T-helper 2 cell treated with Interferon-gamma antibody and Interleukin-4, amounts not matched to agents 100 ng/mL and 5 ng/mL, for 36 hours (primary cell): Measurements from ENCODE around the gene RNF214. TPM values are rescaled to one million over a fixed set of nuclear protein-coding genes. Genes with fewer than 3 reads are reported as not detected.

ENCODE experiments used
- intact Hi-C: fragments of 100-400 bp; cut with micrococcal nuclease; formaldehyde crosslinking; loops from one replicate; pipeline ENCODE4 v1.15.1; 2023
- total RNA-seq: library from RNA; stranded (reverse); gene quantifications from 2 replicates; pipeline ENCODE4 v1.2.3, GENCODE V29; 2022

RNF214 gene
- total RNA-seq, 1 donor from 2014 or later: 21.5 TPM

DNA sequence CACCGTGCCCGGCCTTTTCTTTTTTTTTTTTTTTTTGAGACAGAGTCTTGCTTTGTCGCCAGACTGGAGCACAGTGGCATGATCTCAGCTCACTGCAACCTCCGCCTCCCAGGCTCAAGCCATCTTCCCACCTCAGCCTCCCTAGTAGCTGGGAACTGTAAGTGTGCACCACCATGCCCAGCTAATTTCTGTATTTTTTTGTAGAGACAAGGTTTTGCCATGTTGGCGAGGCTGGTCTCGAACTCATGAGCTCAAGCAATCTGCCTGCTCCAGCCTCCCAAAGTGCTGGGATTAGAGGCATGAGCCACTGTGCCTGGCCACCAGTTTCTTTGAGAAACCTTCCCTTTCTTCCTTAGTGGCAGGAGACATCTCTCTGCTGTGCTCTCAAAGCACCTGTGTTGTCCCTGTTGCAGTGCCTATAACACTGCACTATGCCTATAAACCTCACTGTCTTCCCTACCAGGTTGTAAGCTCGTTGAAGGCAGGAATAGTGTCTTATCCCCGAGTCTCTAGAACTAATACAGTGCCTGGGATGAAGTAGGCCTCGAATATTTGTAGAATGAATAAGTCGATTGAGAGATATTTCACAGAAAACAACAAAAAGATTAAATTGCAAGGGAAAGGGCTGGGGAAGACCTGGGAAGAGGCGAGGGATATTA lies 19.6 kb upstream of the RNF214 start:
- intact Hi-C loops: no loop called here

DNA sequence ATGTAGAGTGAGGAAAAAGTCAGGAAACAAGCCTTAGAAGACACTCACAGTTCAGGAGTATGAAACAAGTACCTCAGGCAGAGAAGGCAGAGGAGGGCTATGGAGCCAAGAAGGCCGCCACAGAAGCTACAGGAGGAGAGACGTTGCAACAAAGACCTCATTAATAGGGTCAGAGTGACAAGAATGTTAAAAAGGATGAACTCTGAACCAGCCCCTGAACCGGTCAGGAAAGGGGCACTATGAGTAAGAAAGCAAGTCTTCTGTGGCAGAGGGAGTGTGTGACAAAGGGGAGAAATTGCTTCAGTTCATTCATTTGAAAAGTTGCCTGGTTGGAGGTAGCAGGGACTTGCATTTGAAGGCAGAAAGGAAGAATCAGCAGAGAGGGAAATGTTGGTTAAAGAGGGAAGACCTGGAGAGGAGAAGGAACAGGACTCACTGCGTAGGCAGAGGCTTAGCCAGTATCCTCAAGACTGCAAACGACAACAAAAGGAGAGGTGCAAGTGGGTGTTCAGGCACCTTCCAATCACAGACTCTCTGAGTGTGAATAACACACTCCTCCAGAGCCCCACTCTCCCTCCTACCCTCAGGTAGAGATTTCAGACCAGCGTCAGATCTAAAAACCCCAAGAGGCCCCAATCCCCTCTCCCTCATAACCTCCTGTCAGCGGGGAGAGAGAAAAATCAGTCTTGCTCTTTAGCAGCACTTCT lies 17.9 kb upstream of the RNF214 start:
- intact Hi-C loops: no loop called here

DNA sequence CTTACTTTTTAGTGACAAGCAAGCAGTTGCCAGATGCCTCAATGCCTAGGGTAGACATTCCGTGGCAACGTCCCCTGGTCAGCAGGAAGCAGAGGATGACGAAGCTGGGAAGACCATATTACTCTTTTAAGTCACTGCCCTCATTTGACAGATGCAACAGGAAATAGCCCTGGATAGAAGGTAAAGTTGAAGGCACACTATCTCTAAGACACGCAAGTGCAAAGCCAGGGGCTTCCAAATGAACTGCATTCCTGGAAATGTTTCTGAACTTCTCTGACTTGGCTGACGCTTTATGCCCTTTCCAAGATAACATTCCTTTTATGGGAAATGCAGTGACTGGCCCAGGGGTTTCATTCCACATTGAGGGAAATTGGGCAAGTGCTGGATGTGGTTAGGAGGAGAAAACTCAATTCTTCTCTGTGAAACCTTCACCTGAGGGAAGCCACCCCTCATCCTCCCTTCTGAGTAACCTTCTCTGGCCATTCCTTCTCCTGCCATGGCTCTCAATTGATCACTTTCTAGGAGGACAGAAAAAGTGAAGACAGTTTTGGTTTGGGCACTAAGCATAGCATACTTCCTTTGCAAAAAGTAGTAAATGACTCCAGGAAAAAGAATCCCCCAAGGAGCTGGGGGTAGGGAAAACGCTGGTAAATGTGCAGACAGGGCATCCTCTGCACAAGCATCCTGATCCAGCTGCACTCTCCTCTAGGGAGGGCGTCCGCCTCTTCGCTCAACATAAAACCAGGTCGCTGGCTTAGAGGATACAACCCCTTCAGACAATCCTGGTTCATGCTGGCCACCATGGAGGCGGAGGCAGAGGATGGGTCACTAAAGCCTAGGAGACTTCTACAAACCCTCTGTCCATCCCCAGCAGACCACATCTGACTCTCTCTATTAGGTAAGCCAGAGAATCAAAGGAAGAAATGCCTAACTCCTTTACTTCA lies 15.1 kb upstream of the RNF214 start:
- intact Hi-C loops: no loop called here

DNA sequence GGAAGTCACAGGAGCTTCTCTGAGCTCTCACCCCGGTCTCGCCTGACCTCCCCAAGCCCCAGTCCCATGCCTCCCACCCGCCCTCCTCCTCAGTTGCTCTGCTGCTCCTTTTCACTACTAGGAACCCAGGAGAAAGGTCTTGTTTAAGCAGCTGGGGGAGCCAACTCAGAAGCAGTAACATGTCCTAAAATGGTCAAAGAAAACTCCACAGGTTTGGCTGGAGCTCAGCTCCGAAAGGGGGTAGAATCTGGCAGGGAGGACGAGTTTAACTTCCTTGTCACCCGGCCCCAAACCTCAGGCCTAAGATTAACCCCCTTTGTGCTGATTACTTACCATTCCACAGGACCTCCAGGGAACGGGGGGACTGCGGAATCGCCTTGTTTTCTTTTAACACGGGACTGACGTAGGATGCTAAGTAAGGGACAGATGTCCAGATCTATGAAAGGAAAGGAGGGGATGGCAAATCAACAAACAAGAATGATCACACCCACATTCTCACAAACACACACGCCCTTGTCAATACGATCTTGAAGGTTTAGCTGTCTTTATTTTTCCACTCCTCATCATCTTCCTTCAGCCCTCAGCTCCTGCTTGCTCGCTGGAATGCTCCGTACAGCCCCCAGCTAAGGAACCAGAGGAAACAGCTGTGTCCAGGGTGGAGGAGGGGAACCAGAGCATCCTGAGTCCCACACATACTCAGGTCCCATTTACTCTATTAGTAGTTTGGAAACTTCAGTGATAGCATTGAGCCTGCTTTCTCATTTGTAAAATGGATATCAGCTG lies 14.1 kb upstream of the RNF214 start:
- intact Hi-C loops: no loop called here

DNA sequence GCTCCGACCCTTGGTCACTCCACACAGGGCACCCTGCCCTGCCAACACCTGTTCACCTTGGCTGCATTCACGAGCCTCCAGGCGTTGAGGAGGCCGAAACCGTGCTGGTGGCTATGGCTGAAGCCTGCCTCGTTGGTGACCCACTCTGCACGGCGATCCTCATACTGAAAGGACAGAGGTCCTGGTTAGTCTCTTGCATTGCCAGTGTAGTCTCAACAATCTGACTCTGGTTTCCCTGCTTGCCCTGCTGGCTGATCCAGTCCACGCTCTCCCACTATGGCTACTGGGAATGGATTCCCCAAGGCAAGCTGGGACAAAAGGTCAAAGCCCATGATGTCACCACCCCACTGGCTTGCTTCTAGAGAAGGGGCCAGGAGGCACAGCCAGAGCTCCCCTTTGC lies 13.5 kb upstream of the RNF214 start:
- intact Hi-C loops: no loop called here

DNA sequence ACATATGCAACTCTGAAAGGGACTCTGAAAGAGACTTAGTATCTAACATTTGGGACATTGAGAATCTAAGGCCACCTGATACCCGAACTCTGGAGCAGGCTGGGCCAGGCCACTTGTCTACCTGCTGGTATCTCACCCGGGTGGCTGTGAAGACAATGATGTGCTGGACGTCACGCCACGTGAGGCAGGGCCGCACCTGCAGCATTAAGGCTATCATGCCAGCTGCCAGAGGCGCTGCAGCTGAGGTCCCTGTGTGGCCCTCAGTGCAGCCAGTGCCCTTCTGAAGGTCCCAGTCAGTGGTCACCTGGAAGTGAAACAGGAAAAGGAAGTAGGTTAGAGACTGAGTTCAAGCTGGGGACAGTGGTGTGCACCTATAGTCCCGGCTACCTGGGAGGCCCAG lies 13.0 kb upstream of the RNF214 start:
- intact Hi-C loops: no loop called here

DNA sequence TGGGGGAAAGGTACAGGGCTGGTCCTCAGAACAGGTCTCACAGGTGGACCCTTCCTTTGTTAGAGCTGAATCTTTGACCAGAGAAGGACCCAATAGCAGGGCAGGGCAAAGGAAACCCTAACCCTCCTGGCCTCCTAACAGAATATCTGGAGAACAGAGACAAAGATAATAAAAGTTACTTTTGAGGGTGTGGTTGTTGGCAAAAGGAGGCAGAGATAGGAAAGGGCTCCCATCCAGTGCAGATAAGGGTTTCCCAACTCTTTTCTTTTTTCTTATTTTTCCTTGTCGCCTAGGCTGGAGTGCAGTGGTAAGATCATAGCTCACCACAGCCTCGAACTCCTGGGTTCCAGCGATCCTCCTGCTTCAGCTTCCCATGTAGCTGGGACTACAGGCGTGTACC lies 12.5 kb upstream of the RNF214 start:
- intact Hi-C loops: no loop called here

DNA sequence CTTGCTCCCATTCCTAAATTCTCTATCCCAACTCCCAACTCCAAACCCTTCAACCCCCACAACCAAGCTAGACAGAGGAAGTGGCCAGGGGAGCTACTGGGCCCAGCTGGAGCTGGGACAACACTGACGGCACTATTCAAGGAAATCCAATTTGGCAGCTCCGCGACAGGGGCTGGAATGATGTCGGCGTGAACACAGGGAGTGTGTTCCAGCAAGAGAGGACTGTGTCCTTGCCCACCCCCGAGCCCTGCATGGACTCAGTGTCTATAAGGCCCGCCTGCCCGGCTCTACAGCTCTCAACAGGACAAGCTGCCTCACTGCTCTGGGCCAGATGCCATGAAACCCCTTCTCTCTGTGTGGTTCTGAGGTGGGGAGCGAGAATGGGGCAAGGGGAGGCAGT lies 11.9 kb upstream of the RNF214 start:
- intact Hi-C loops: no loop called here

DNA sequence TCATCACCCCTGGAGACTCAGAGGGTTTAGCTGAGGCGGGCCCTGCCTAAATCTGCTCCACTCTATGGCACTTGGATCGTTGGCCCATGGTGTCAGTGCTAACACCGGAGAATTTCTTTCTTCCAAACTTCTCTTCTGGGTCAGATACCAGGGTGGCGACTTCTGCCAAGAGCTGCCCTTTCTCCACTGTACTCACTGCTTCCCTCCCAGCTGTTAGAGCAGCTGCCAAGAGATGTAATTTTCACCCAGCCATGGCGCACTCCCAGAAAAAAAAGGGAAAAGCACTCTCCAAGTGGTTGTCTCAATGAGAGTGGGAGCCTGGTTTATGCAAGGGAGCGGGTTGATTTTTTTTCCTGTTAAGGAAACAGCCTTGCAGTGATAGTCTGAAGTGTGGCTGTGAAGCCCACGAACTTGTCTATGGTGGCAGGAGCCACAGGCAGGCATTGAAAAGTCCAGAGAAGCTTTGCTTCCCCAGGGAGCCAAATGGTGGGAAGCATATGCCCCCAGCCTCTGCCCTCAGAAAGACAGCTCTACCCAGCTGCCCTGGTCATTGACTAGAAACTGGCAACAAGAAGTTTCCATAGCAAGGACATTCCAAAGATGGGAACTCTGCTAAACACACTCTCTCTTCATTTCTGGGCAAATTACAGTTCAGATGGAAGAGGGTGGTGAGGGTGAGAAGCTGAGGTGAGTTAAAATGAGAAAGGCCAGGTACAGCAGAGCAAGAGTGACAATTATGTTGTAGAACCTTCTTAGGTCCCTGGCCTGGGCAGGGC lies 11.3 kb upstream of the RNF214 start:
- intact Hi-C loops: no loop called here

DNA sequence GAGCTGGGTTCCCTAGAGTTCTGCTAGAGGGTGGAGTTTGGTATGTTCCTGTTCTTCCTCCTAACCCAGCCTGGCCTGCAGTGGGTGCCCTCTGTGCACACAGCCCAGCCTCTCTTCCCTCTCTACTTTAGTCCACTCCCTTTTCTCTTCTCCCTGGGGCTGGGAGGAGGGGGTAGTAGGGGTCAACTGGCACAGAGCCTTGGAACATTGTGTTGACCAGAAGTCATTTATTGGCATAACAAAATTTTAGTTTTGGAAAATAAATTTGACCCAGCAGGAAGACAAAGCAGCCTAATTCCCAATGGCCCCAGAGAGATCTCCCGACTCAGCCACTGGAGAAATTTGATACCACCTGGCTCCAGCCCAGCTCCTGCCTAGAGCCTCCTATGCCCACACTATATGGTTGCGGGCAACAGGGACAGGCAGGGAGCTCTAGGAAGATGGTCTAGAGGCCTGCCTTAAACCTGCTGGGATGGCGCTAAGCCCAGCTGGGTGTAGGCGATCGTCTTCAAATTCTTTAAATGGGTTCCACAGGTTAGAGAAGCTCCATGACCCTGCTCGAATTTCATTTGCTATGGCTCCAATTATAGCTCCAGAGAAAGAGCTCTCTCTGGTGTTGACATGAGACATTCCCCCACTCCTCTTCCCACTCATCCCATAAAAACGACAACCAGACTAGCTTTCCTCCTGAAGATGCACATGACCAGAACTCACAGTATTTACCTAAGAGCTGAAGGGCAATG lies 10.5 kb upstream of the RNF214 start:
- intact Hi-C loops: no loop called here

DNA sequence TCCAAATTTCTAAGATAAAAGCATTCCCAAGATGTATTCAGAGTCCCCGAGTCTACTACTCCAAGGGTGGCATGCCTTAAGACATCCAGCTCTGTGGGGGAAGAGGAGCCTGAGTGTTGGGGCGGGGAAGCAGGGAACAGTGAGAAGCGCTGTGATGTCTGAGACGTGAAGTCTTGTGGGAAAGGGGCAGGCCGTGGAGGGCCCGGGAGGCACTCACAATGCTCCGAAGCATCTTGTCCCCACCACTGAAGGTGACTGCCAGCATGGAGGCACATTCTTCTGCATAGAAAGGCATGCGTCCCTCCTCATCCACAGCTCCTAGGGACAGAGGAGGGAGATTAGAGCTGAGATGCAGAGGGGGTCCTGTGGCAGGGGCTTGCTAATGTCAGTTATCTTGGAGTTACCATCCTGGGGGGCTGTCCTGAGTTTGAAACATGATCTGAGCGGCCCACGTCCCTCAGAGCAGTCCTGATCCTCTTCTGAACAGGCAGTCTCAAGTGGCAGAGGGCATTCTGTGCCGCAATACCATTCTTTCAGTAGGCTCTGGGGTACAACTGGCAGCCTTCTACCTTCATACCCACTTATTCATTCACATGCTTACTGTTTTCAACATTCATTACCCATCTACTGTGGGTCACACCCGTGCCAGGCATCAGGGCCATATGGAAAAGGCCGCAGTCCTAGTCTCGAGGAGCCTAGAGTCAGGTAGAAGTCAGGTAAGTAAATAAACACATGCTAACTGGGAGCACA lies 9.3 kb upstream of the RNF214 start:
- intact Hi-C loops: no loop called here

DNA sequence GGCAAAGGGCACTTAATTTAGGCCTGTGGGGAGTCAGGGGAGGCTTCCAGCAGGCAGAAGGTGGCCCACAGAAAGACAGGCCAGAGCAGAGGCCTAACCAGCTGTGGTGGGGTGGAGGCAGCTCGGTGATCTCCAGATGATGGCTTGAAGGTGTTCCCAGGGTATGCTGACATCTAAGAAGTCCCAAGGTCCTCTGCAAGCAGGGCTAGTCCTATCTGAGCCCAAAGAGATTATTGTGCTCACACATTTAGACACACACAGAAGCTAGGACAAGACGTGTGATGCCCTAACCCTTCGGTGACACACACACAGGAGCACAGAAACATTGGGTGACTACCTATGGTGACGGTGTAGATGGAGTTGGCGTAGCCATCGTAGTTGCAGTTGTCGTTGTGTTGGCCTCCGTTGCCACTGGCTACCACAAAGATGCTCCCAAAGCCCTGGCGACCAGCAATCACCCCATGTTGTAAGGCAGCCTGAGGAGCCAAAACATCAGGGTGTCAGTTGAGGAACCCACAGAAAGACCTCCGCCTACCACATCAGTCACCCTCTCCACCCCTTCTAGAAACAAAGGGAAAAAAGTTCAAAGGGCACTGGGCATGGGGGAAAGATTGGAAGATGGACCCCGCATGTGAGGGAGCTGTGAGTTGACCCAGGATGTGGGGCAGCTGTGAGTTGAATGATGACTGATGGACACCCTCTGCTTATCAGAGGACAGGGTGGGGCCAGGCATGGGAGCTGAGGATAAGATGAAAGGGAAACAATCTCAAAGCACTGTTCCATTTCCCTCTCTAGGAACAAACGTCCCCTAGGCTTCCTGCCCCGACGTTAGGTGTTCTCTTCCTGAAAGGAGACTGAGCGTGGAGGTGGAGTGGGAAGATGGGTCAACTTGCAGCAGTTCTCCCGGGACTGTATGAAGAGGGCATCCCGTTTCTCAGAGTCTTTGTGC lies 8.5 kb upstream of the RNF214 start:
- intact Hi-C loops: no loop called here

DNA sequence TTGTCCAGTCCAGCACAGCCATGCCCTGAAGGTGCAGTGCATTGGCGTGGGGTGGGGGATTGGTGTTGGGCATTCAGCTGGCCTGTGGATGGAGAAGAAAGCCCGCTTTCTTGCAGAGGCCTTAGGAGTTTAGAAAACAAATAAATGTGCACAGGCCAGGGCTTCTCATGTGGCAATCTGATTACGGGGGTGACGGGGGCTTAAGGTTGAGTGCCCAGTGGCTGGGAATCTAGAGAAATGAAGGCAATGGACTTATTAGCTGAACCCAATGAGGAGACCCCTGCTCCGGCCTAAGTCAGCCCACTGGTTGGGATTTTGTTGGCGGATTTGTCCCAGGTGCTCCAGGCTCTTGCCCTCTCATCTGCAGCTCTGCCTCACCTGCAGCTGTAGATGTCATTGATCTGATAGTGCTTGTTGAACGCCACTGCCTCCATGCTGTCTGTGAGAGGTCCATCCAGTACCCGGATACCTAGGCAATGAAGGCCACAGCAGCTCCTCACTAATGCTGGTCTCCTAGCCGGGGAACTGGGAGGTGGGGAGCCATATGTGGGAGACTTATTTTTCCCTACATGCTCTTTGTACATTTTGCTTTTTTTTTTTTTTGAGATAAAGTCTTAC lies 6.8 kb upstream of the RNF214 start:
- intact Hi-C loops: loop anchor here (1.0 kb wide), 3 partner anchors 44 to 345 kb away; no protein-coding TSS in a partner anchor

DNA sequence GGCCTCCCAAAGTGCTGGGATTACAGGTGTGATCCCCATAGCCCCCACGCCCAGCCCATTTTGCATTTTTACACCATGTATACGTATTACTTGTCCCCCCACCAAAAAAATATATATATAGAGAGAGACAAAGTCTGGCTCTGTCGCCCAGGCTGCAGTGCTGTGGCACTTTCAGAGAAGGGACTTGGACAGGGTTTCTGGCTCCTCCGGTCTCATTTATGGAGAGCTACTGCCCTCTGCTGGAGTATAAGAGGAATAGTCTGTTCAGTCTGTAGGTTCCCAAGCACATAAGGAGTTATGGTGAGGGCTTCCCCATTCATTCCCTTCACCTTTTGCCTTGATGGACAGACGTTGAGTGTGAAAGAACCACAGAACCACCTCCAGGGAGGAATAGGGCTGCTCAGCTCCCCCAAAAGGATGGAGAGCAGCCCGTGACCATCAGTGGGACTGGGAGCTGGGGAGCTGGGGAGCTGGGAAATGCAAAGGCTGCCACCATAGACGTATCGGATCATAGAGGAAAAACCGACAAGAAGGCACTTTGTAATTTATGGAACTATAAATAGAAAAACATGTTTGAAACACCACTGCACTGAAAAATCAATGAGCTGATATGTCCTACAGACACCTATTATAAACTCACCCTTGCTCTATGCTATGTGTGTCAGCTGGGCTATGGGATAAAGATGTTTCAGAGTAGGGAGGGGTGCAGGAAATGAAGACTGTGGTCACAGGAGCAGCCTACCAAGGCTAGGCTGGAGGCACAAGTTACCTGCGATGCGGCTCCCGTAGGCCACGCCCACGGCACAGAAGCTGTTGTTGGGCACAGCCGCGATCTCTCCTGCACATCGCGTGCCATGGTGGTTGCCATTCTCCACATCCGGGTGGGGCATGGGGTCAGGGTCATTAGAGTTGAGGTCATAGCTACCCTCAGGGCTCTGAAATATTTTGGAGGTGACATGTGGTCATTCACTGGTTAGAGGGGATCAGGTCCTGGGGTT lies 5.8 kb upstream of the RNF214 start:
- intact Hi-C loops: loop anchor here (1.0 kb wide), 3 partner anchors 45 to 346 kb away; no protein-coding TSS in a partner anchor

DNA sequence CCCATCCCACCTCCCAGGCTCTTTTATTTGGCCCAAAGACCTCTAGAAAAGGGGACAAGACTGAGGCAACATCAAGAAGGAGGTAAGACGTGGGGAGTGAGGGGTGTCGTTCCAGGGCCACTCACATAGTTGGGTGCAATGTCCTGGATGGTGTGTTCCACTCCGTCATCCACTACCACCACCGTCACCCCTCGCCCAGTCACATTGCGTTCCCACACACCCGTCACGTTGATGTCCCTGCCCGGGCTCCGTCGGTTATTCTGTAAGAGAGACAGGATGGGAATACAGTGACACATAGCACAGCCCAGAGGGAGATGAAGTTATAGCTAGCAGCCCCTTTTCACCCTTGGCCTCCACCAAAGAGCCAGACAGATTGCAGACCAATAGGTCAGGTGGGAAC lies 4.4 kb upstream of the RNF214 start:
- intact Hi-C loops: no loop called here

DNA sequence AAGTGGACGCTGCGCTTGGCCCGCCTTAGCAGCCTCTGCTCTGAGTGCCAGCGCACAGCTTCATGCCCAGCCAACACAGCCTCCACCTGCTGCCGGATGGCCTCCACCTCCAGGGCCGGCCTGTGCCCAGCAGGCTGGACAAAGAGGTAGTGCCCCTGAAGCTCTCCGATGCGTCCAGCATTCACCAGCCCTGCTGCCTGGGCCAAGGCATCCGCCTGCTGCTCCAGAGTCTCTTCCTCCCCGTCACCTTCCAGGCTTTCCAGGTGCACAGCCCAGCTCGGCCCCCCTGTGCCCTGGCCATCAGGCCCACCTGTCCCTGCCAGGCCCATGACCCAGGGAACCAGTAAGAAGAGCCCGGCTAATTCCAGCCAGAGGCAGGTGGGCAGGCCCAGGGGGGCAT lies 3.1 kb upstream of the RNF214 start:
- intact Hi-C loops: no loop called here
